Measurements from ENCODE around the gene TUBGCP2.
"Not testable (repeated sequence)": the region's sequence is repeated elsewhere in the genome, so short reads cannot be mapped to it uniquely, and the experiment has no call there.

Gene TUBGCP2

GRCh38 chr10:133239990-133240389, 68.7 kb downstream of the TUBGCP2 start:
- Histone ChIP-seq H3K36me3 (ENCODE audit: control insufficient read depth, insufficient read depth, low read length) (peaks cover 4% of the 10 kb centered on the region; the same call in 1 of the 2 replicates), H3K9ac (ENCODE audit: low read length) (no peak overlapping the region), H3K27me3 (ENCODE audit: control insufficient read depth, insufficient read depth, low read length) (peaks cover 59% of the 10 kb centered on the region)

GRCh38 chr10:133238466-133238804, 70.2 kb downstream of the TUBGCP2 start:
- Histone ChIP-seq H3K27me3 (ENCODE audit: control insufficient read depth, insufficient read depth, low read length) (peaks cover 72% of the 10 kb centered on the region), H3K9me3 (ENCODE audit: control insufficient read depth, insufficient read depth, low read depth, low read length) (no peaks in the 10 kb centered on the region), H3K4me1 (ENCODE audit: control insufficient read depth, insufficient read depth, low read length) (peaks cover 20% of the 10 kb centered on the region), H3K9ac (ENCODE audit: low read length) (peak overlapping the region; percentile 83), H3K27ac (ENCODE audit: low read depth, low read length) (peak overlapping the region; percentile 84; the same call in 1 of the 2 replicates), H3K4me3 (ENCODE audit: low read depth, low read length) (peak overlapping the region; percentile 74), H3K36me3 (ENCODE audit: control insufficient read depth, insufficient read depth, low read length) (peaks cover 4% of the 10 kb centered on the region; the same call in 1 of the 2 replicates)

More at GRCh38 chr10:133239990-133240389, 68.7 kb downstream of the TUBGCP2 start:
- peaks cover 25% of the 10 kb centered on the region for H3K4me1 ChIP-seq (ENCODE audit: control insufficient read depth, insufficient read depth, low read length)
- H3K4me3 ChIP-seq (ENCODE audit: low read depth, low read length): no peak overlapping the region
- no peaks in the 10 kb centered on the region for H3K9me3 ChIP-seq (ENCODE audit: control insufficient read depth, insufficient read depth, low read depth, low read length)
- no peak overlapping the region for H3K27ac ChIP-seq (ENCODE audit: low read depth, low read length)

- H3K9ac ChIP-seq (ENCODE audit: low read length): peak within 1 kb of the TSS; percentile 92
- peaks cover 78% of the 10 kb centered on the region for H3K27me3 ChIP-seq (ENCODE audit: control insufficient read depth, insufficient read depth, low read length)
These were observed 70.8 kb downstream of the TUBGCP2 start, which contains the start of gene VENTX for GRCh38 chr10:133237588-133238465. TSS of gene VENTX (plus strand) at chr10:133237855. CDS start at chr10:133237915, 60 bp downstream.

GRCh38 chr10:133237241-133237587, 71.5 kb downstream of the TUBGCP2 start:
- H3K27ac ChIP-seq (ENCODE audit: low read depth, low read length): peak overlapping the region; percentile 72; the same call in 1 of the 2 replicates
- H3K4me3 ChIP-seq (ENCODE audit: low read depth, low read length): peak overlapping the region; percentile 74
- H3K27me3 ChIP-seq (ENCODE audit: control insufficient read depth, insufficient read depth, low read length): peaks cover 84% of the 10 kb centered on the region
- peaks cover 4% of the 10 kb centered on the region; the same call in 1 of the 2 replicates for H3K36me3 ChIP-seq (ENCODE audit: control insufficient read depth, insufficient read depth, low read length)
- no peaks in the 10 kb centered on the region for H3K9me3 ChIP-seq (ENCODE audit: control insufficient read depth, insufficient read depth, low read depth, low read length)
- H3K9ac ChIP-seq (ENCODE audit: low read length): peak overlapping the region; percentile 92
- peaks cover 30% of the 10 kb centered on the region for H3K4me1 ChIP-seq (ENCODE audit: control insufficient read depth, insufficient read depth, low read length)

More at GRCh38 chr10:133237588-133238465, 70.8 kb downstream of the TUBGCP2 start, which contains the start of gene VENTX:
- H3K4me3 ChIP-seq (ENCODE audit: low read depth, low read length): peak within 1 kb of the TSS; percentile 74
- peak within 1 kb of the TSS; percentile 84; the same call in 1 of the 2 replicates for H3K27ac ChIP-seq (ENCODE audit: low read depth, low read length)
- H3K9me3 ChIP-seq (ENCODE audit: control insufficient read depth, insufficient read depth, low read depth, low read length): no peaks in the 10 kb centered on the region
- peaks cover 24% of the 10 kb centered on the region for H3K4me1 ChIP-seq (ENCODE audit: control insufficient read depth, insufficient read depth, low read length)
- H3K36me3 ChIP-seq (ENCODE audit: control insufficient read depth, insufficient read depth, low read length): peaks cover 4% of the 10 kb centered on the region; the same call in 1 of the 2 replicates

- Histone ChIP-seq H3K36me3 (ENCODE audit: control insufficient read depth, insufficient read depth, low read length) (peaks cover 1% of the 10 kb centered on the region; the same call in 1 of the 2 replicates), H3K9me3 (ENCODE audit: control insufficient read depth, insufficient read depth, low read depth, low read length) (no peaks in the 10 kb centered on the region), H3K4me1 (ENCODE audit: control insufficient read depth, insufficient read depth, low read length) (peaks cover 35% of the 10 kb centered on the region), H3K27me3 (ENCODE audit: control insufficient read depth, insufficient read depth, low read length) (peaks cover 87% of the 10 kb centered on the region), H3K9ac (ENCODE audit: low read length) (peak overlapping the region; percentile 92), H3K27ac (ENCODE audit: low read depth, low read length) (peak overlapping the region; percentile 72; the same call in 1 of the 2 replicates), H3K4me3 (ENCODE audit: low read depth, low read length) (peak overlapping the region; percentile 74)
These were observed 72.1 kb downstream of the TUBGCP2 start for GRCh38 chr10:133236401-133237240.

GRCh38 chr10:133235932-133236331, 72.7 kb downstream of the TUBGCP2 start:
- Histone ChIP-seq H3K9me3 (ENCODE audit: control insufficient read depth, insufficient read depth, low read depth, low read length) (no peaks in the 10 kb centered on the region), H3K4me3 (ENCODE audit: low read depth, low read length) (peak overlapping the region; percentile 74), H3K4me1 (ENCODE audit: control insufficient read depth, insufficient read depth, low read length) (peaks cover 41% of the 10 kb centered on the region), H3K27me3 (ENCODE audit: control insufficient read depth, insufficient read depth, low read length) (peaks cover 86% of the 10 kb centered on the region), H3K36me3 (ENCODE audit: control insufficient read depth, insufficient read depth, low read length) (no peaks in the 10 kb centered on the region), H3K9ac (ENCODE audit: low read length) (peak overlapping the region; percentile 73), H3K27ac (ENCODE audit: low read depth, low read length) (no peak overlapping the region; the same call in 1 of the 2 replicates)

GRCh38 chr10:133235265-133235855, 73.3 kb downstream of the TUBGCP2 start:
- H3K27me3 ChIP-seq (ENCODE audit: control insufficient read depth, insufficient read depth, low read length): peaks cover 89% of the 10 kb centered on the region
- H3K4me1 ChIP-seq (ENCODE audit: control insufficient read depth, insufficient read depth, low read length): peaks cover 41% of the 10 kb centered on the region
- H3K4me3 ChIP-seq (ENCODE audit: low read depth, low read length): peak overlapping the region; percentile 74
- H3K36me3 ChIP-seq (ENCODE audit: control insufficient read depth, insufficient read depth, low read length): no peaks in the 10 kb centered on the region
- no peak overlapping the region for H3K27ac ChIP-seq (ENCODE audit: low read depth, low read length)
- H3K9me3 ChIP-seq (ENCODE audit: control insufficient read depth, insufficient read depth, low read depth, low read length): no peaks in the 10 kb centered on the region
- H3K9ac ChIP-seq (ENCODE audit: low read length): peak overlapping the region; percentile 35

- Histone ChIP-seq H3K4me1 (ENCODE audit: control insufficient read depth, insufficient read depth, low read length) (peaks cover 41% of the 10 kb centered on the region), H3K4me3 (ENCODE audit: low read depth, low read length) (peak overlapping the region; percentile 74; the same call in 1 of the 2 replicates), H3K27me3 (ENCODE audit: control insufficient read depth, insufficient read depth, low read length) (peaks cover 93% of the 10 kb centered on the region), H3K9ac (ENCODE audit: low read length) (peak overlapping the region; percentile 35)
- not testable (repeated sequence) for H3K36me3 ChIP-seq (ENCODE audit: control insufficient read depth, insufficient read depth, low read length); H3K9me3 ChIP-seq (ENCODE audit: control insufficient read depth, insufficient read depth, low read depth, low read length); H3K27ac ChIP-seq (ENCODE audit: low read depth, low read length)
These were observed 73.9 kb downstream of the TUBGCP2 start for GRCh38 chr10:133234796-133235195.

- peak overlapping the region; percentile 70 for H3K9ac ChIP-seq (ENCODE audit: low read length)
- H3K4me1 ChIP-seq (ENCODE audit: control insufficient read depth, insufficient read depth, low read length): peaks cover 34% of the 10 kb centered on the region
- no peaks in the 10 kb centered on the region for H3K36me3 ChIP-seq (ENCODE audit: control insufficient read depth, insufficient read depth, low read length)
- H3K9me3 ChIP-seq (ENCODE audit: control insufficient read depth, insufficient read depth, low read depth, low read length): no peaks in the 10 kb centered on the region
- peaks cover 90% of the 10 kb centered on the region for H3K27me3 ChIP-seq (ENCODE audit: control insufficient read depth, insufficient read depth, low read length)
- peak overlapping the region; percentile 58 for H3K4me3 ChIP-seq (ENCODE audit: low read depth, low read length)
- H3K27ac ChIP-seq (ENCODE audit: low read depth, low read length): peak overlapping the region; percentile 64
These were observed 76.6 kb downstream of the TUBGCP2 start for GRCh38 chr10:133231946-133232574.
